Vagina (tissue), 2 donors: ENCODE results near the gene TRAPPC2L. TPM values are rescaled to one million over a fixed set of nuclear protein-coding genes. Genes with fewer than 3 reads are reported as not detected.

Experiments
- DNase-seq, 2 donors: peaks; one replicate each; pipeline ENCODE4 v3.0.0-alpha.2; 2017; ENCODE audit errors: extremely low spot score in 2 of 2
- H3K27ac ChIP-seq: fragments of 200-600 bp; sonication (generic); one replicate; pipeline ENCODE4 v1.5.1; 2019
- H3K27me3 ChIP-seq: fragments of 200-600 bp; sonication (generic); one replicate; pipeline ENCODE4 v1.5.1; 2019
- H3K36me3 ChIP-seq, 2 donors: fragments of 200-600 bp; sonication (generic); one replicate each; pipeline ENCODE4 v1.5.1; 2017 to 2019
- H3K4me1 ChIP-seq: fragments of 200-600 bp; sonication (generic); one replicate; pipeline ENCODE4 v1.5.1; 2019
- H3K4me3 ChIP-seq, 2 donors: fragments of 200-600 bp; sonication (generic); 1 replicate in 1 of 2; 2 replicates in 1 of 2; pipeline ENCODE4 v1.5.1; 2016 to 2019
- H3K9me3 ChIP-seq: fragments of 200-600 bp; sonication (generic); one replicate; pipeline ENCODE4 v1.5.1; 2019
- CTCF ChIP-seq, 3 experiments: fragments of 450-650 bp in 2 of 3; fragments of 200-600 bp in 1 of 3; sonication (generic) in 1 of 3; IDR thresholded peaks; one replicate each; pipeline ENCODE4 v1.5.1; 2017 to 2019; ENCODE audit warnings: antibody characterized with exemption in 3 of 3, mild to moderate bottlenecking in 2 of 3, moderate library complexity in 2 of 3
- POLR2A ChIP-seq, 2 donors: fragments of 450-650 bp; IDR thresholded peaks; one replicate each; pipeline ENCODE4 v1.6.1; 2017; ENCODE audit warnings: antibody characterized with exemption in 2 of 2, mild to moderate bottlenecking in 2 of 2, moderate library complexity in 2 of 2
- POLR2AphosphoS5 ChIP-seq, 2 donors: sonication (generic); formaldehyde crosslinking; IDR thresholded peaks; one replicate each; pipeline ENCODE4 v1.9.0; 2017; ENCODE audit warnings: antibody characterized with exemption in 2 of 2, mild to moderate bottlenecking in 2 of 2, low read depth in 1 of 2; ENCODE audit not compliant: insufficient read depth in 1 of 2
- intact Hi-C: fragments of 100-400 bp; cut with DNase I; formaldehyde crosslinking; loops from one replicate; pipeline ENCODE4 v1.15.1; 2023
- total RNA-seq: library from RNA; depleted of rRNA; stranded (reverse); fragments of >200 nt; gene quantifications from one replicate; pipeline ENCODE4 v1.2.3, GENCODE V29; 2016

Gene TRAPPC2L
- total RNA-seq, 1 donor from 2014 or later, result 50.8 TPM

DNA sequence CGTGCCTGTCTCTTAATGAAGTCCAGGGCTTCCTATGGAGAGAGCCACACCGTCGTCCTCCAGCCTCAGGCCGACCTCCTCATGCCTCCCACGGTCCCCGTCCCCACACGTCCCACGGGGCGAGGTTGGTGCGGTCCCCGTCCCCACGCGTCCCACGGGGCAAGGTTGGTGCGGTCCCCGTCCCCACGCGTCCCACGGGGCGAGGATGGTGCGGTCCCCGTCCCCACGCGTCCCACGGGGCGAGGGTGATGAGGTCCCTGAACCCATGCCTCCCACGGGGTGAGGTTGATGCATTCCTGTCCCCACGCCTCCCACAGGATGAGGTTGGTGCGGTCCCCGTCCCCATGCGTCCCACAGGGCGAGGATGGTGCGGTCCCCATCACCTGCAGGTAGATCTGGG is 21.1 kb upstream of the TRAPPC2L start:
- Histone ChIP-seq H3K36me3 (peaks cover 0 to 22% of the 10 kb centered on the region in 2 donors), H3K27me3 (no peaks in the 10 kb centered on the region), H3K4me1 (no peaks in the 10 kb centered on the region), H3K9me3 (no peaks in the 10 kb centered on the region), H3K4me3 (no peak overlapping the region), H3K27ac (no peak overlapping the region)
- no peak for DNase-seq
- intact Hi-C loops, result no loop called here
- TF ChIP-seq POLR2AphosphoS5 (IDR thresholded peaks at IDR 0.05; ENCODE audit: insufficient read depth in 1 of 2, low read depth in 1 of 2) (no peak), POLR2A (IDR thresholded peaks at IDR 0.05) (no peak), CTCF (IDR thresholded peaks at IDR 0.05) (no peak)

- no peak overlapping the region for H3K27ac ChIP-seq
- H3K36me3 ChIP-seq, result peaks cover 0 to 24% of the 10 kb centered on the region in 2 donors
- intact Hi-C loops, result no loop called here
- no peaks in the 10 kb centered on the region for H3K27me3 ChIP-seq
- H3K4me1 ChIP-seq, result no peaks in the 10 kb centered on the region
- H3K4me3 ChIP-seq, result no peak overlapping the region
- TF ChIP-seq CTCF (IDR thresholded peaks at IDR 0.05), result no peak
- no peak for TF ChIP-seq POLR2AphosphoS5 (IDR thresholded peaks at IDR 0.05; ENCODE audit: insufficient read depth in 1 of 2, low read depth in 1 of 2)
- no peak for TF ChIP-seq POLR2A (IDR thresholded peaks at IDR 0.05)
- DNase-seq, result no peak
- no peaks in the 10 kb centered on the region for H3K9me3 ChIP-seq
Observed at GRCh38 chr16:88836791-88837190, 20.1 kb upstream of the TRAPPC2L start.

DNA sequence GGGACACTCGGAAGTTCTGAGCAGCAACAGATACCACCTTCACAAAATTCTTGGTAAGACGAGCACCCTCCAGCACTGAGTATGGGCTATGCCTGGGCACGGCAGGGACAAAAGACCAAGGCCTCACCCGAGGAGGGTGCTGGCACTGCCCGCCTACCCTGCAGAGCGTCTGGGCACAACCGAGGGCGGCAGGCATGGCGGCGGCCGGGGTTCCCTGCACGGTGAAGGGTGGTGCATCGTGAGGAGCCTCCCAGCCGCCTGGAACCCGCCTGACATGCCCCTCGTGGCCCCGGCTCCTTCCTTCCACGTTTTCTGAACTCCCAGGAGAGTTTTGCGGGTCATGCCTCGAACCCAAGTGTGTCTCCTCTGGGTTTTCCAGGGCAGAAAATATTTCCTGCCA is 19.1 kb upstream of the TRAPPC2L start:
- Histone ChIP-seq H3K9me3 (no peaks in the 10 kb centered on the region), H3K36me3 (peaks cover 0 to 24% of the 10 kb centered on the region in 2 donors), H3K27ac (no peak overlapping the region), H3K4me3 (no peak overlapping the region), H3K4me1 (no peaks in the 10 kb centered on the region), H3K27me3 (no peaks in the 10 kb centered on the region)
- intact Hi-C loops, result no loop called here
- TF ChIP-seq CTCF (IDR thresholded peaks at IDR 0.05) (no peak), POLR2A (IDR thresholded peaks at IDR 0.05) (no peak), POLR2AphosphoS5 (IDR thresholded peaks at IDR 0.05; ENCODE audit: insufficient read depth in 1 of 2, low read depth in 1 of 2) (no peak)
- no peak for DNase-seq

DNA sequence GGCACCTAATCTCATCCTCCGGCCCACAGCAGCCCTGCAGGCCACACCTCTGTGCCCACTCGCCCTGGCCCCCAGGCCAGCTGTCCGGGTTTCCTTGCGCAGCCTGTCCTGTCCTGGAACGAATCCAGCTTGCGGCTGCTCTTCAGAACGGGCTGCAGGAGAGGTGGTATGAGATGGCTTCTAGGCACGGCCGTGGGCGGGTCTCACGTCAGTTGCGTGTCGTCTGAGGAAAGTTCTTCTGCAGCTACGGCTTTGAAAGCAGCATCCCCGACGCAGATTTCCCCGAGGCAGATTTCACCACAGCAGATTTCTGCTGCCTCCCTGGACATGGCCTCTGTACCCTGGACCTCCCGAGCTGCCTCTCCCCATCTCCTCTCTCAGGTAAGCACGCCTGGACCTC is 18.4 kb upstream of the TRAPPC2L start:
- Histone ChIP-seq H3K27ac (no peak overlapping the region), H3K9me3 (no peaks in the 10 kb centered on the region), H3K4me3 (no peak overlapping the region), H3K36me3 (peaks cover 0 to 24% of the 10 kb centered on the region in 2 donors), H3K27me3 (no peaks in the 10 kb centered on the region), H3K4me1 (no peaks in the 10 kb centered on the region)
- intact Hi-C loops, result no loop called here
- no peak for DNase-seq
- TF ChIP-seq POLR2AphosphoS5 (IDR thresholded peaks at IDR 0.05; ENCODE audit: insufficient read depth in 1 of 2, low read depth in 1 of 2) (no peak), CTCF (IDR thresholded peaks at IDR 0.05) (no peak), POLR2A (IDR thresholded peaks at IDR 0.05) (no peak)

DNA sequence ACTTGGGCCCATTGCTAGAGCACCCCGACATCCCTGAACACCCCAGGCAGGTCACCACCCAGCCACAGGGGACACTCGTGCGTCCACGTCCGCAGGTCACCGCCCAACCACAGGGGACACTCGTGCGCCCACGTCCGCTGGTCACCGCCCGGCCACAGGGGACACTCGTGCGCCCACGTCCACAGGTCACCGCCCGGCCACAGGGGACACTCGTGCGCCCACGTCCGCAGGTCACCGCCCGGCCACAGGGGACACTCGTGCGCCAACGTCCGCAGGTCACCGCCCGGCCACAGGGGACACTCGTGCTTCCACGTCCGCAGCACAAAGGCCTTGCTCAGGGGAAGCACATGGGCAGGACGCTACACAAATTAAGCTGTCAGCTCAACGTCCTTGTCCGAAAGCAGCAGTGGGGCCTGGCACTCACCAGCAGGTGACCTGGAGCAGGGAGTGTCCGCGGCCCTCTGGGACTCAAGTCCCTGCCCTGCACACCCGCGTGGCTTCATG is 17.8 kb upstream of the TRAPPC2L start:
- no peak overlapping the region for H3K4me3 ChIP-seq
- TF ChIP-seq POLR2AphosphoS5 (IDR thresholded peaks at IDR 0.05; ENCODE audit: insufficient read depth in 1 of 2, low read depth in 1 of 2), result no peak
- no peak for TF ChIP-seq CTCF (IDR thresholded peaks at IDR 0.05)
- TF ChIP-seq POLR2A (IDR thresholded peaks at IDR 0.05), result no peak
- intact Hi-C loops, result no loop called here
- H3K9me3 ChIP-seq, result no peaks in the 10 kb centered on the region
- H3K36me3 ChIP-seq, result peaks cover 0 to 24% of the 10 kb centered on the region in 2 donors
- no peaks in the 10 kb centered on the region for H3K27me3 ChIP-seq
- DNase-seq, result no peak
- no peaks in the 10 kb centered on the region for H3K4me1 ChIP-seq
- no peak overlapping the region for H3K27ac ChIP-seq
